Measurements from ENCODE around the gene NRCAM. TPM values are rescaled to one million over a fixed set of nuclear protein-coding genes. Genes with fewer than 3 reads are reported as not detected.

The NRCAM gene
- total and polyA plus RNA-seq, 2 of the 8 experiments (the other 6 are each of a cell fraction or from before 2014, with no cell fraction given), result 2.7 to 3.8 TPM

- no peak for FAIRE-seq
- Histone ChIP-seq H4K8ac (ENCODE audit: extremely low read depth, insufficient read depth, low read length) (no peak overlapping the region), H4K20me1 (replicated peaks in 1 of 2; ENCODE audit: control insufficient read depth in 1 of 2, insufficient read depth in 2 of 2, low read length in 2 of 2) (no peaks in the 10 kb centered on the region), H2BK5ac (ENCODE audit: low read depth, low read length) (no peak overlapping the region), H3K27me3 (replicated peaks in 1 of 4; ENCODE audit: control insufficient read depth in 3 of 4, extremely low read depth in 1 of 4, insufficient read depth in 3 of 4, low read length in 3 of 4) (no peaks in the 10 kb centered on the region), H2BK15ac (ENCODE audit: low read length) (no peak overlapping the region), H3K56ac (replicated peaks; ENCODE audit: insufficient read length, low read depth, low read length) (no peak overlapping the region), H3K23ac (ENCODE audit: insufficient read length) (no peak overlapping the region), H3K23me2 (ENCODE audit: low read depth, low read length) (no peaks in the 10 kb centered on the region), H2AFZ (ENCODE audit: low read length) (no peak overlapping the region), H3K4me3 (ENCODE audit: extremely low read depth in 1 of 4, insufficient read depth in 2 of 4, low read depth in 3 of 4, low read length in 4 of 4) (no peak overlapping the region), H3K18ac (ENCODE audit: extremely low read depth, low read length) (no peak overlapping the region), H3K9me3 (ENCODE audit: insufficient read depth in 2 of 2, low read depth in 1 of 2, low read length in 1 of 2) (no peaks in the 10 kb centered on the region), H2BK120ac (replicated peaks; ENCODE audit: low read depth, low read length) (no peak overlapping the region), H3K4me2 (ENCODE audit: insufficient read depth in 1 of 2, low read depth in 2 of 2, low read length in 2 of 2) (no peak overlapping the region), H3K36me3 (ENCODE audit: control insufficient read depth in 2 of 4, insufficient read depth in 4 of 4, low read length in 3 of 4) (no peaks in the 10 kb centered on the region), H2AK5ac (ENCODE audit: low read depth, low read length) (no peak overlapping the region), H3K4me1 (replicated peaks in 1 of 4; ENCODE audit: control insufficient read depth in 3 of 4, insufficient read depth in 4 of 4, low read length in 3 of 4) (peaks cover 0 to 4% (median 1%) of the 10 kb centered on the region in 4 experiments; a peak in 2 of 7 replicates), H3K14ac (ENCODE audit: insufficient read length) (no peak overlapping the region), H4K5ac (ENCODE audit: insufficient read length, low read depth, low read length) (no peak overlapping the region), H3K9ac (replicated peaks in 1 of 4; ENCODE audit: extremely low read depth in 1 of 4, low read depth in 3 of 4, low read length in 3 of 4) (no peak overlapping the region), H3K79me2 (ENCODE audit: control insufficient read depth in 1 of 2, insufficient read depth in 2 of 2, low read length in 2 of 2) (no peaks in the 10 kb centered on the region), H4K91ac (replicated peaks; ENCODE audit: insufficient read length, low read length) (no peak overlapping the region), H2BK20ac (ENCODE audit: low read length) (no peak overlapping the region), H2BK12ac (ENCODE audit: low read depth, low read length) (no peak overlapping the region), H3K27ac (ENCODE audit: low read depth, low read length) (no peak overlapping the region), H3K4ac (replicated peaks; ENCODE audit: insufficient read length, low read depth, low read length) (no peak overlapping the region), H3K79me1 (ENCODE audit: low read depth, low read length) (no peaks in the 10 kb centered on the region)
- 93% methylated on average over 1 of the region's 1 CpG; no CpG with 5 or more reads in 1 of the 2 experiments for WGBS, 2 experiments (ENCODE audit: extremely low coverage in 1 of 2, insufficient coverage in 1 of 2, insufficient read length in 1 of 2, insufficient replicate concordance in 2 of 2, low coverage in 1 of 2, low lambda C conversion rate in 2 of 2, missing lambda C conversion rate in 1 of 2)
- no peak for DNase-seq (ENCODE audit: low read depth in 1 of 2, low spot score in 2 of 2)
- ChIA-PET CTCF (ENCODE audit: partially characterized antibody) (no interaction called here), POLR2A (ENCODE audit: partially characterized antibody) (no interaction called here)
- TF ChIP-seq TAF7 (optimal IDR thresholded peaks at IDR 0.05; ENCODE audit: borderline replicate concordance, low read depth, low read length), result no peak
Observed at GRCh38 chr7:108200326-108200725, 255.9 kb downstream of the NRCAM start.

Measured in H1 (cell line).